NCI-H2227 treated with DMSO at 0.1 percent for 48 hours (cell line): ENCODE data around the gene CSTF1.

Experiments
- DNase-seq: peaks from one replicate; lab custom pipeline; 2025; lab: John Stamatoyannopoulos, UW

The CSTF1 gene

DNA sequence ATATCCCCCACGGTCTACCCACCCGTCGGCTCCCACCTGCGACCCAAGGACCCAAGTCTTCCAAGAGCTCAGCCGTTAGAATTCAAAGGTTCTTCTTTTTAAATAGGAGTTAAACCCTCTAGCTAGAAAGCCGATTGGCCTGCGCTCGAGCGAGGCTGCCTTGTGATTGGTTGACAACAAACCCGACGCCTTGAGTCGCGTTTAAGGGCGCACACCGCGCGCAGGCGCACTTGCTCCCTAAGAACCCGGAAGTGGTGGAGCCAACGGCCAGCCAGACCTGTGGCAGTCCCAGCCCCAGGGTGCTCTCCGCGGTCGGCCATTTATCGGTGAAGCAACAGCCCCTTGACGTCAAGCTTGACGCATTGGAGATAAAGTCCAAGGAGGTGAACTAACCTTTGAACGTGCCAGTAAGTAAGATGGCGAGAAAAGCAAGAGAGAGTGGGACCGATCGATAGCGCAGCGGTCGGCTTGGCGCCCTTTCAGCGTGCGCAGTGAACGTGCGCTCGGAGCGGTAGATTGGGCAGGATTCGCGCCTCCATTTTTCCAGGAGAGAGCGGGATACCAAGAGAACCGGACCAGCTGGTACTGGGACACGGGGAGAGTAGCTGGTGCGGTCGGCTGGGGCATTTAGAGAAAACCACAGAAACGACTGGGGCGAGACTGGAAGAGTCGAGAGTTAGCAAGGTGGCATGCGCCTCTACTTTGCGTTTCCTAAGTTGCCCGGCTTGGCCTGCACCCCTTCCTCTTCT lies at the start of gene CSTF1, which contains the start of gene AURKA:
CSTF1 (plus strand) TSS at position 514 of the 749 bp plus-strand sequence. CDS start 2,908 bp downstream, outside the sequence.
AURKA (minus strand) TSS at position 84 of the 749 bp plus-strand sequence. CDS start 4,018 bp downstream, outside the sequence.
- DNase-seq = peak; percentile 97

DNA sequence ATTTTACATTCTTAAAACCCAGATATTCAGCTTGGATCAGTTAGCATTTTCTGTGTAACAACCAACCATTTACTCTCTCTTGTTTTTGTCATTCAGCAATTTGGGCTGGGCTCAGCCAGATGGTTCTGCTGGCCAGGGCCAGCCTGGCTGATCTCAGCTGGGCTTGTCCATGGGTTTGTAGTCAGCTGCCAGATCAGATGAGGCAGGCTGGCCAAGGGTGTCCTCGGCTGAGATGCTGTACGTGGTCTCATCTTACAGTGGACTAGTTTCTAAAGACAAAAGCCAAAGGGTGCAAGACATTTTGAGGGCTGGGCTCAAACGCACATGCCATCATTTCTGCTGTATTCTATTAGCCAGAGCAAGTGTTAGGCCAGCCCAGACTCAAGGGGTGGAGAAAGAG lies 49.7 kb upstream of the CSTF1 start:
- DNase-seq = no peak

DNA sequence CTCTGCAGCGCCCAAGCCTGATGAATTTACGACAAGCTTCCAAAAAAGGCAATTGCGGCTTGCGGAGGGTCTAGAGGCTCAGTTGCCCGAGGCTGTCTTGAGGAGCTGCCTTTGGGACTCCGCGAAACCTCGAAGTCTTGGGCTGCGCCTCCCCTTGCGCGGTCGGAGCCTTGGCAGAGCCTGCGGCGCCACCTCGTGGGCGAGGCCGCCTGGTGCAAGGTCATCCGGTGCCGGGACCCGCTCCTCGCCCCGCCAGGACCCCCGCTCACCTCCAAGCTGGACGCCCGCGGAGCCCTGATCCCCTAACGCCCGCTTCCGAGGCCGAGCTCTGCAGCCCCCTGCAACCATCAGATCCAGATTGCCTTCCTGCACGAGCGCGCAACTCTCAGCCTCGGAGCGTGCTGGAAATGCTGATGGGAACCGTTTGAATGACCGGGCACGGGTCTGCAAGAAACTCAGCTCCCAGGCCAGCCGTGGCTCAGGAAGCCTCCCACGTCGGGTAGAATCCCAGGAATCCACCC lies 48.5 kb upstream of the CSTF1 start:
- DNase-seq = no peak

DNA sequence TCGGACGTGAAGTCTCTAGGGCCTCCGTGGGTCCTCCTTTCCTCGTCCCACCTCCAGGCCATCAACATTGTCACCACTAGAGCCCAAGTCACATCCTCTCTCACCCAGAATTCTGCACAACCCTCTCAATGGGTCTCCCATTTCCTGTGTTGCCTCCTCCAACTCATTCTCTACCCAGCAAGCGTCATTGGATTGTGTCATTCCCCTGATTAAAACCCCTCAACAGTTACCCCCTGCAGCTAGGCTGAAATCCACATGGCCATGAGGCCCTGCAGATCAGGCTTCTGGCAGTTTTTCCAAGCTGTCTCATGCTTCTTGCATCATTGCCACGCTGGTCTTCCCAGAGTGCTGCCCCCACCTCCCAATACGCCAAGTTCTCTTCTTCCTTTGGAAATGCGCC lies 46.5 kb upstream of the CSTF1 start:
- no peak for DNase-seq

DNA sequence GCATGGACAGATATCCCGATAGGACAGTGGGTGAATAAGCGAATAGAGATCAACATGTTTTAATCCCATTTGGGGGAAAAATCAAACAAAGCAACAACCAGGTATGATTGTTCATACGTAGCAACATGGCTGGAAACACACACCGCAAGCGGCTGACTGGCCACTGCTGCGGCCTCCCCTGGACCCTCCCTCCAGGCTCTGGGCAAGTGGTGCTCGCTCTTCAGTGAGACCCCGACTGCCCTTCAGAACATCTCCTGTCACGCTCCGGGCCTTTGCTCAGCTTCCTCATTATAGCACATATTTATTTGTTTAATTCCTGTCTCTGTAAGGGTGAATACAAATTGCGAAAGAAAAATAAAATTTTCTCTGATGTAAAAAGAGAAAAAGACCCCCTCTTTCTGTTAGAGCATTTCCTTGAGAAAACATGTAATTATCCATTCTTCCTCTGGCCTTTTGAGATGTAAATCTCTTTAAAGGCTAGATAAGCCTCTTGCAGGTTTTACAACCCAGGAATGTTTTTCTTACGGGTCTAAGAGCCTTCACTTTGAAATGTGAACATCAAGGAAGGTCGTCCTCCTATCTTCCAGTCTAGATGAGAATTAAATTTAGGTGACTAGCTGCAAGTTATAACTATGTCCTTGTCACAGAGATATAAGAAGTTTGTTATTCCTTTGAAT lies 44.7 kb upstream of the CSTF1 start:
- peak; percentile 6 for DNase-seq

DNA sequence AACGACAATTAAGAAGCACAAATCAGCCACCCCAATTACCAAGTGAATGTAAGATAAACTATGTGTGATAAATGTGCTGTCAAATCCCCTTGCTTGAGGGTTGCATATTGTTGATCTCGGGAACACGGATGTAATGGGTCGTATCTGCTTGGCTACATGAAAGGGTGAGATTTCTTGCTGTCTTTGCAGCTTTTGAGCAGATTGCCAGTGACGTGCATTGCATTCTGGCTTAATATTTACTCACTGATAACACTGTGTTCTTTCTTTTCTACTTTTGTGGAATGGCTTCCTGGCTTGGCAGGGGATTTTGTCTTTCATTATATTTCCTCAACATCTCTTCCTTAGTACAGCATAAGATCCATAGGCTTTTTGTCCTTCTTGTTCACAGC lies 44.1 kb upstream of the CSTF1 start:
- no peak for DNase-seq

DNA sequence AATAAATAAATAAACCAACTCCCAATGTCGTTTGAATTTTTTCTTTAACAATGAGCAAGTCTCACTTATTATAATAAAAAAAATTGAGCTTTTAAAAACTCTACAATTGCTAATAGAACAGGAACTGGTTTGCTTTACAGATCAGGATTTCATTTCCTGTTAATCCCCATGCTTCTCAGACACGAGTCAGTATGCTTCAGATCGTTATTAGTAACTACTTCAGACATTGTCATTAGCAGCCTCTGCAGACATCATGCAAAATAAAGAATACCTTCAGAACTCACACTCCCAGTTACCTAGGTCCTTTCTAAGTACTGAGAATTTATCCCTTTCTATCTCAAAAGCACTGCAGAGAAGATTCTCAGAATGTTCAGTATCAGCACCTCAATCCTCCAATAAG lies 43.7 kb upstream of the CSTF1 start:
- DNase-seq = no peak

DNA sequence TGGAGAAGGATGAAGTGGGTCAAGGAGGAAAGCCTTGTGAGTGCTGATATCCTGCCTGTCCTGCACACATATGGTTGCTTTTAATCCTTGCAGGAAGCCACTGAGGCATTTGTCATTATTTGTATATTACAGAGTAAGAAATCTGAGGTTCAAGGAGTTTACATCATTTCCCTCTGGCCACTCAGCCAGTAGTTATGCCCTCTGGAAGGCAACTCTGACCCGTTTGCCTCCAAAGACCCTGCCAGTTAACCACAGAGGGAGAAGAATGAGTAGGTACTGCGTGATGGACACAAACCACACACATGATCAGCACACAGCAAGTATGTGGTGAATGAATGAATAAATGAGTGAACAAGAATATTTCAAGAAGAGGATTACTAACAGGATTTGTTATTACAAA lies 41.6 kb upstream of the CSTF1 start:
- DNase-seq = no peak

DNA sequence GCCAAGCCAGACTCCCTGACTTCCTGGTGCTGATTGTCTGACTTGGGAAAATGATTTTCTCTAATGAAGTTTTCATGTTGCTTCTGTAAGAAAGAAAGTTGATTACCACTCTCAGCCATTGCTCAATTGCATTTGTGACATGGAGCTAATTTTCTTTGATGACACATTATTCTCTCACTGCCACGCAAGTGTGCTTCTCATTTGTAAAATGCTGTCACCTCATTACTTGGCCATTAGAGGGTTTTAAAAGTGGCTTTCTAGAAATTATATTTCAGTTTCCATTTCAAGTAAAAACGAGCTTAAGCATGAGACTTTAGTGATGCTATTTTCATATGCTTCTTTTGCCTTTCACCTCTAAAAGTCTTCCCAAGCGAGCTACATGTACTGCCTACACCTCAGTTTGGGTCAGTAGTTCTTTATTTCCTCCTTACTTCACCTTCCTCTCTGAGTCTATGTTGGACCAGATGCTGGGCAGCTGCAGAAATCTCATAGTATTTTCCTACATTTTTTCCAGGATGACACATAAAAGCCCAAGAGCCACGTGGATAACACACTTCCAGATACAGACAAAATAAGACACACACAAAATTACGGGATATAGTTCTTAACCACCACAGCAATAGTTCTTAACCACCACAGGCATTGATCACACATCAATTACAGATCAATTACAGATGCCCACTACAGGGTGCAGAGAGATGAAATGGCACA lies 39.9 kb upstream of the CSTF1 start:
- no peak for DNase-seq

DNA sequence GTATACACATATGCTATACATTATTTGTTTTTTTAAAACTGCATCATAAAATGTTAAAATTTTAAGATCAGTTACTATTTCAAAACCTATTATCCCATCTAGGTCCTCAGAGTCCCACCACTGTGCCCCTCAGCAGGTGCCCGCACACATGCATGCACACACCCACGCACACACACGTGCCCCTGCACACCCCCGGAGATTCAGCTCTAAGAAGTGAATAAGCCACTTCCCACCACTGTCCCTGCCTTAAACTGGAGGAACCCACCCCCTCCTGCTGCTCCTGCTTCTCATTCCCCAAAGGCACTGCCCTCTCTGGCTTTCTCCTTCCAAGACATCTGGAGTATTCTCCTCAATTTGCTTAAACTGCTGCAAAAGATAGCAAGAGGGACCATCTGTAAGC lies 39.1 kb upstream of the CSTF1 start:
- DNase-seq = no peak

DNA sequence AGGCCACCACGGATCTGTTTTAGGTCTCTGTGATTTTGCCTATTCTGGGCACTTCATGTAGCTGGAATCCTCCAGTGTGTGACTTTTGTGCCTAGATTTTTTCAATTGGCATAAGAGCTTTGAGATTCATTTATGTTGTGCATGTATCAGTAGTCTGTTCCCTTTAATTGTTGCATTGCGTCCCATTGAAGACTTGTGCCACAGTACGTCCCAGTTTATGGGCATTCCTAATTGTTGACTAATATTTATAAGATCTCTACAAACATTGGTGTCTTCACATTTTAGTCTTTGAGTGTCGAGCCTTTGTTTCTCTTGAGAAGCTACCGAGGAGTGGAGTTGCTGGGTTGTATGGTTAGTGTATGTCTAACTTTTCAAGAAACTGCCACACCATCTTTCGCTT lies 34.4 kb upstream of the CSTF1 start:
- no peak for DNase-seq

DNA sequence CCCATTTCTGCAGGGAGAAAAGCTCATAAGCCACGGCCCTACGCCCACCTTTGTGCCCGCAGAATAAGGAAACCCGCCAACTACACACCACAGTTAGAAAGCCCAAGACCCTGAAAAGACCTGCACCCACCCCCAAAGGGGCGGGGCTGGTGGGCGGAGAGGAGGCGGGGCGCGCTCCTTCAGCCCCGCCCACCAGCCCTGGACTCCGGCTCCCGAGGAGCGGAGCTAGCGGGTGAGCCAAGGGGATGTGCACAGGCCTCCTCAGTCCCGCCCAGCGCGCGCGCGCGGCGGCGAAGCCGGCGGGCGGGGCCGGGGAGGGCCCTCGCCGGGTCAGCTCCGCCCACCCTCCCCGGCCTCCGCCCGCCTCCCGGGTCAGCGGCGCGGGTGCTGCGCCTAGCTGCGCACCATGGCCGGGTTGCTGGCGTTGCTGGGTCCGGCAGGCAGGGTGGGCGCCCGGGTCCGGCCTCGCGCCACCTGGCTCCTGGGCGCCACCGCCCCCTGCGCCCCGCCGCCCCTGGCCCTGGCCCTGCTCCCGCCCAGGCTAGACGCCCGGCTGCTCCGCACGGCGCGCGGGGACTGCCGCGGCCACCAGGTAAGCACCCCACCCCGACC lies 33.7 kb upstream of the CSTF1 start, which contains the start of gene FAM210B:
FAM210B (plus strand) TSS at position 375 of the 612 bp plus-strand sequence; CDS start at position 407, 32 bp downstream.
- peak; percentile 86 for DNase-seq

DNA sequence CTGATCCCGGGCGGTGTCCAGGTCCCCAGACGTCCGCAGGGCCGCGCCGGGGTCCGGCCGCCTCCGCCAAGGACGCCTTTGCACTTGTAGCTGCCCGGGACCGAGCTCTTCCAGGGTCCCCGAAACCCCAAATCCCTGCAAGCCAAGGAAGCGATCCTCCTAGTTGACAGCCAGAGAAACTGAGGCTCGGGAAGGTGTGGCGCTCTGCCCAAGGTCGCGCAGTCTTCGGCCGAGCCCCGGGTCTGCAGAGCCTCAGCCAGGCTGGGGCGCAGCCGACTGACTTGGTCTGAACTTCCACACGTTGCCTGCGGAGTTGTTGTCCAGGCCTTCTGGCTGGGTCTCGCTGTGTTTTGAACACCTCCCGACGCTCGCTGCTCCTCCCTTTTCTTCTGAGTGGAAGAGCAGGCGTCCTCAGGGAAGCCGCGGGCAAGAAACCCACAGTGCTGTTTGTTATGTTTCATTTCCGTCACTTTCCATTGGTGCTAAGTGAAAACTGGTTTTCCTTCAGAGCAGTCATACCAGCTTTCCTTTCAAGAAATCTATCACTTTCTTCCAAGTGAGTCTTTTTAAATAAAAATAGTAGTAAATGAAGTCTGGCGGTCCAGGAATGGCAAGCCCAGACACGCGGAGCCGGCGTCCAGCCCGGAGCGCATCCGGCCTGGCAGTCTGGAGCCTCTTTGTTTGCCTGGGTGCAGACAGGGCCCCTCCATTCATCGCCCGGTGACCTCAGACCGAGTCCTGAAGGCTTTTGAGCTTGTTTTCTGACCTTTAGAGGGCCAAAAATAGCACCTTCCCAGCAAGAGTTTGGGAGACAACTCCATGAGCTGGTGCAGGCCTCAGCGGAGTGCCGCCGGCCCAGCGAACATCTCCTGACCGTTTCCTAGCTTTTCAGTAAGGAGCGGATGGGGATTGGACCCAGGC lies 33.0 kb upstream of the CSTF1 start:
- peak; percentile 40 for DNase-seq

DNA sequence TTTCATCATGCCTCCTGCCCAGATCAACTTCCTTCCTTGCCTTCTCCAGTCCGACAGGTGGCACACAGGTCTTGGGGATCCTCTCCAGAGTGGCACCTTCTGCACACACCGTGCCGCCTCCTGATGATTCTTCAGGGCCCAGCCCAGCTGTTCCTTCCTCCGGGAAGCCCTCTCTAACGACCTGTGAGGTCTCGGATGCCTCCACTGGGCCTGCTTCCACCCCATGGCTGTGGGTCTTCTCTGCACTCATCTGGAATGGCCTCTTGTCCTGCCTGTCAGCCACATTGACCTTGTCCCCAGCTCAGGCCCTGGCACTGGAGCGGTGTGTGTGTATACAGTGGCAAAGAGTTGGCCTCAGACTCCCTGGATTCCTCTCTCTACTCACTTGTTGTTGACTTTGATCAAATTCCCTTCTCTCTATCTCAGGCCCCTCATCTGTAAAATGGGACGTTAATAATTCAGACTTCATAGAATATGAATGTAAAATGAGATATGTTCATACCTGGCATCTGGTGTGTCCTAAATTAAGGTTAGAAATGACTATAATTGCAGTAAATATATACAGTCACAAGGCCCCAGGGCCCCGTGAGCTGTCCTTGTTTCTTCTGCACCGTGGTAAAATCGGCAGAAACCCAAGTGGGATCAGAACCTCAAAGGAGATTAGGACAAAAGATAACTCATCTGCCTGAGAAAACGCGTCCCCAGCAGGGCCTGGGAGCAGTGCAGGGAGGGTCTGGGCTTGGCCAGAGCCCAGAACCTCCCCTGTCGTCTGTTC lies 32.1 kb upstream of the CSTF1 start:
- DNase-seq = no peak

DNA sequence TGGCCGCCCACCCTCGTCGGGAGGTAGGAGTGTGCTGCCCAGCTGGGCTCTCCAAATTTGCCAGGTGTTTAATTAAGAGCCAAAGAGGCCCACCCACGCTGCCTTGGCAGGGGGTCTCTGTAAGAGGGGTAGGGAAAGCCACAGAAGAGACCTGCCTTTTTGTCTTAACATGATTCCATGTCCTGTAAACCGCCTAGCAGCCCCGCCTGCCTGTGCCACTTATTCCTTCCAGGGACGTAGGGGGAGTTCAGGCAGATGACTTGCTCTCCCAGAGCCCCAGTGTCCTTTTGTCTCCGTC lies 31.6 kb upstream of the CSTF1 start:
- no peak for DNase-seq

DNA sequence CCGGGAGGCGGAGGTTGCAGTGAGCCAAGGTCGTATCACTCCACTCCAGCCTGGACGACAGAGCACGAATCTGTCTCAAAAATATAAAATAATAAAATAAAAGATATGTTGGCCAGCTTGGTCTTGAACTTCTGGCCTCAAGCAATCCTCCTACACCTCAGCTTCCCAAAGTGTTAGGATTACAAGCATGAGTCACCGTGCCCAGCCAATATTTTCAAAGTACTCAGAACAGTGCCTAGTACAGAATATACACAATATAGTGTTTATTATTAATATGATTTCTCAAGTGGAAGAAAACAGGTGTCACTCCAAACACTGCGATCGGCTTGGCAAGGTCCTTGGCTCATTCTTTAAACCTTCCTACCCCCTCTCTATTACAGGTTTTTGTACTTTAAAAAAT lies 30.5 kb upstream of the CSTF1 start:
- DNase-seq = no peak

DNA sequence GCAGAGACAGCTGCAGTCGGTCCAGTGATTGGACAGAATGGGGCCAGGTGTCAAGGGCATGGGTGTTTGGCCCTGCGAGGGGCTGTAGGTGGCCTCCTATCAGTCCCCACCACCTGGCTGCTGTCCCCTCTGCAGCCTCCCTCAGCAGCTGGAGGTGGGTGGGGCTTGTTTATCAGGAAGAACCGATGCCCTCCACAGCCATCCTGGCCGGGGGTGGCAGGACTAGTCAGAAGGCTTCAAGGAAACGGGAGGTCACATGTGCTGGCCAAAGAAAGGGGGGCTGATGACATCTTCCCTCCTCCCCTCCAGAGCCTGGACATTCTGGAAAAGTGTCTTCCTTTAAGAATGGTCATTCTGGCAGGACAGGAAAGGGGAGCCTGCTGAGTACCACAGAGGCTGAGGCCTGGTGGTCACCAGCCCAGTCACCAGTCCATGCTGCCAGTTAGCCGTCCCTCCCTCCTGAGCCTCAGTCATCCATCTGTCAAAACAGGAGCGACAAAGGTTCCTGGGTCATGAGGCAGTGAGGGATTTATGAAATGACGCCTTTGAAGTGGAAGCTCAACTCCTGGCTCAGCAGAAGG lies 29.5 kb upstream of the CSTF1 start:
- no peak for DNase-seq

DNA sequence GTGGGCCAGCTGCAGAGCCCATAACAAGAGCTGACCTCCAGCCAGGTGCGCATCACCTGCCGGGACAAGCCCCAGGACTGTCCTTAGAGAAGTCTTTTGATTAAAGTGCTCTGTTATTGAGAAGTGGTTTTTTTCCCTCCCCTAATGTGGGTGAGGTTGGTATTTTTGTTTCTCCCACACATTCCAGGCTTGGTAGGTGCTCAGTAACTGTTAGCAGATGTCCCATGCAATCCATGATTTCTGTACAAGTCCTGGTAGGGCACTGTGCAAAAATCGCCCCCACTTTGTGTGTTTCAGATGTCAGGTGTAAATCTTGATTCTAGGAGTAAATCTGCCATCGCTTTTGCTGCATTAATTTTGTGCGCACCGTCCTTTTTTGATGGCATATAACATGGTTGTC lies 29.0 kb upstream of the CSTF1 start:
- DNase-seq = no peak

DNA sequence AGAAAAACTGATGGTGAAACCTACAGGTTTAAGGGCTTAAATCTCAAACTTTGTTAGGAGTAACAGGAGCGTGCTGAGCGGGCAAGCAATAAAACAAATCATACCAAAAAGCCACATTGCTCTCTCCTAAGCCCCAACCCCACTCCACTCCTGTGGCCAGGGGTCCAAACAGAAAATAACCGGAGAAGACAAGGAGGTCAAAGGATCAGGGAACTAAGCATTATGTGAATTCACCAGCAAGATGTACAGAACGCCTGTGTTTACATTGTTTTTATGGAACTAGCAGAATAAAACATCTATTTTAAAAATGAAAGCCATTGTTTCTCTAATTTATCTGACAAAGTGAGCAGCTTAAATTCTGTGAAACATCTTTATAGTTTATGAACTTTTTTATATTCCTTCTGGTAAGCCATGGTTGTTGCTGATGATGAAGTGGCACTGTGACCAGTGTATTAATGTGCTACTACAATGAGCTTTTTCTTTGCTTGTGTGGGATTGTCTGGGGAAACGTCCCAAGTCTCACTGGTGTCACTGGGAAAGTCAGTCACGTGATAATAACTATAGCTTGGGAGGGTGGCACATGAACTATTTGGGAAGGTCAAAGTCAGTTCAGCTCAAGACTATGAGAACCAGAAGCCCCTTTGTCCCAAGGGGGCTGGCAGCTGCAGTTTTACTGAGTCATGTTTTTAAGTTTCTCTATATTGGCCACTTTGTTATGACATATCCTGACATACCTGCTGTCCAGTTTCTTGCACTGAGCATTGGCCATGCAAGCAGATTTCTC lies 23.9 kb upstream of the CSTF1 start:
- DNase-seq = no peak
